ENCODE data around the gene ELL.

The ELL gene

GRCh38 chr19:18427080-18427742 lies 94.7 kb downstream of the ELL start:
- Histone ChIP-seq H3K27me3 (ENCODE audit: insufficient read depth, low read depth, severe bottlenecking) (no peaks in the 10 kb centered on the region), H3K4me3 (ENCODE audit: low read depth, low read length) (no peak overlapping the region), H3K9me3 (ENCODE audit: severe bottlenecking) (no peaks in the 10 kb centered on the region), H3K36me3 (peaks cover 16% of the 10 kb centered on the region), H3K27ac (peak overlapping the region; percentile 84)
- DNase-seq: no peak
- no peak for TF ChIP-seq CTCF (IDR thresholded peaks at IDR 0.05; ENCODE audit: low read depth, low read length)

DNA sequence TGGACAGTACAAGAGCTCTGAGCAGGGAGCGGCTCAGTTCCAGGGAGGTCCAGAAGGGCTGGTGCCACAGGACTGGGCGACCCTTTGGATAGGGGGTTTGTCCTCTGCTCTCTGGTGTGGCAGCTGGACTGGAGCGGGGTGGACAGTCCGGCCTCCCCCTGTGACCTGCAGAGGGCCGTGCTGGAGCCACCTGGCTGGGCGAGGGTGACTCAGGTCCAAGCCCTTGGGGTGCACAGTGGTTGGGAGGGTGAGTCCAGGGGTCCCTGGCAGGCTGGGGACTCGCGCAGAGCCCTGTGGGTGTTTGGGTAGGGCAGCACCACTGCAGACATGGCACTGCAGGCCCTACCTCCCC lies 95.5 kb downstream of the ELL start:
- H3K27ac ChIP-seq: peak overlapping the region; percentile 1; the same call in 1 of the 2 replicates
- no peak for TF ChIP-seq CTCF (IDR thresholded peaks at IDR 0.05; ENCODE audit: low read depth, low read length)
- H3K9me3 ChIP-seq (ENCODE audit: severe bottlenecking): no peaks in the 10 kb centered on the region
- no peaks in the 10 kb centered on the region for H3K27me3 ChIP-seq (ENCODE audit: insufficient read depth, low read depth, severe bottlenecking)
- no peak overlapping the region for H3K4me3 ChIP-seq (ENCODE audit: low read depth, low read length)
- DNase-seq: no peak
- H3K36me3 ChIP-seq: peaks cover 12% of the 10 kb centered on the region

- Histone ChIP-seq H3K9me3 (ENCODE audit: severe bottlenecking) (no peaks in the 10 kb centered on the region), H3K4me3 (ENCODE audit: low read depth, low read length) (no peak overlapping the region), H3K36me3 (peaks cover 10% of the 10 kb centered on the region), H3K27ac (peak overlapping the region; percentile 1; the same call in 1 of the 2 replicates), H3K27me3 (ENCODE audit: insufficient read depth, low read depth, severe bottlenecking) (no peaks in the 10 kb centered on the region)
- TF ChIP-seq CTCF (IDR thresholded peaks at IDR 0.05; ENCODE audit: low read depth, low read length): no peak
- DNase-seq: no peak
Observed at GRCh38 chr19:18425515-18426415, 96.1 kb downstream of the ELL start.

GRCh38 chr19:18424890-18425514 lies 96.9 kb downstream of the ELL start:
- no peak for TF ChIP-seq CTCF (IDR thresholded peaks at IDR 0.05; ENCODE audit: low read depth, low read length)
- Histone ChIP-seq H3K4me3 (ENCODE audit: low read depth, low read length) (no peak overlapping the region), H3K27me3 (ENCODE audit: insufficient read depth, low read depth, severe bottlenecking) (no peaks in the 10 kb centered on the region), H3K9me3 (ENCODE audit: severe bottlenecking) (no peaks in the 10 kb centered on the region), H3K27ac (no peak overlapping the region), H3K36me3 (peaks cover 6% of the 10 kb centered on the region)
- DNase-seq: no peak

GRCh38 chr19:18424122-18424889 lies 97.6 kb downstream of the ELL start:
- no peak for DNase-seq
- H3K9me3 ChIP-seq (ENCODE audit: severe bottlenecking): no peaks in the 10 kb centered on the region
- no peak overlapping the region for H3K27ac ChIP-seq
- H3K4me3 ChIP-seq (ENCODE audit: low read depth, low read length): no peak overlapping the region
- TF ChIP-seq CTCF (IDR thresholded peaks at IDR 0.05; ENCODE audit: low read depth, low read length): no peak
- H3K36me3 ChIP-seq: peaks cover 6% of the 10 kb centered on the region
- no peaks in the 10 kb centered on the region for H3K27me3 ChIP-seq (ENCODE audit: insufficient read depth, low read depth, severe bottlenecking)
